ENCODE data around the gene PHF19. TPM values are rescaled to one million over a fixed set of nuclear protein-coding genes. Genes with fewer than 3 reads are reported as not detected.

PHF19 gene
- total and polyA plus RNA-seq, 11 donors = 9.6 to 28.0 (median 12.5) TPM

DNA sequence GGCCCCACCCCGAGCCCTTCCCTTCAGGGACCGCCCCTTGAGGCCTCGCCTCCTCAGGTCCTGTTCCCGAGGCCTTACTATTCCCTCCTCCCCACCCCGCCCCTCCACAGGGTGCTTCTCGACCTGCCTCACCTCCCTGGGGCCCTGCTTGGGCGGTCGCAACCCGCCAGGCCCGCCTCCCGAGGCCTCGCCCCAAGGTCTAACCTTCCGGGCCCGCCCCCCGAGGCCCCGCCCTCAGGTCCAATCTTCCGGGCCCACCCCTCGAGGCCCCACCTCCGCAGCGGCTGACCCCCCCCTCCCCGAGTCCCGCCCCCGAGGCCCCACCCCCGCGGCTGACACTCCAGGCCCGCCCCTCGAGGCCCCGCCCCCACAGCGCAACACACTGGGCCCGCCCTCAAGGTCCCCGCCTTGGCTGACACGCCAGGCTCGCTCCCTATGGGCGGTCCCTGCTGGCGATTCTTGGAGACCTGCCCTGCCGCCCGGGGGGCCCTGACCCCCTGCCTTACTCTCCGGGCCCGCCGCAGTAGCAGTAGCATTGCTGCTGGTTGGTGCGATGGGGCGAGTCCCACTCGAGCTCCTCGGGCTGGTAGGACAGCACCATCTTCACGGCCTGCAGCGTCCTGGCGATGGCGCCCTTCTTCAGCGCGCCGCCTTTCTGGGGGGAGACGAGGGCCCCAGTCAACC, 8.2 kb downstream of the PHF19 start:
- peak overlapping the region; percentile 26 to 87 (median 58) for H3K4me3 ChIP-seq
- WGBS, 4 donors = 14 to 34% (median 25%) methylated on average over 5 to 52 of the region's 52 CpGs

DNA sequence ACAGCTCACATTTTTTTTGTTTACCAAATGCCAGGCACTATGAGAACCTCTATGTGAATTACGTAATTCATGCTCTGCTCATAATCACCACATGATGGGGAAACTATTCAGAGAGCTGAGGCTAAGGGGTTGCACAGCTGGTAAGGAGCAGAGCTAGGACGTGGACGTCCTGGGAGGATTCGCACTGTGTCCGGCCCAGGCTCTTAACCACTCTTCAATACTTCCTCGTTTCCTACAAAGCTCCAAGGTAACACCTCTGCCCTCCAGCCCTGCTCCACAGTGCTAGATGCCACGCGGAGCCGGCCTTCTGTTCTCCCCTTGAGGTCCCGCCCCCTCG, 8.7 kb downstream of the PHF19 start:
- Histone ChIP-seq H3K27ac (peak overlapping the region; percentile 69 to 93 (median 84)), H3K4me3 (peak overlapping the region; percentile 17 to 87 (median 58)), H3K27me3 (no peaks in the 10 kb centered on the region), H3K9me3 (no peaks in the 10 kb centered on the region), H3K36me3 (peaks cover 0 to 55% (median 16%) of the 10 kb centered on the region in 9 donors), H3K4me1 (peaks cover 0 to 20% (median 2%) of the 10 kb centered on the region in 12 donors)
- TF ChIP-seq, protein P1, sequence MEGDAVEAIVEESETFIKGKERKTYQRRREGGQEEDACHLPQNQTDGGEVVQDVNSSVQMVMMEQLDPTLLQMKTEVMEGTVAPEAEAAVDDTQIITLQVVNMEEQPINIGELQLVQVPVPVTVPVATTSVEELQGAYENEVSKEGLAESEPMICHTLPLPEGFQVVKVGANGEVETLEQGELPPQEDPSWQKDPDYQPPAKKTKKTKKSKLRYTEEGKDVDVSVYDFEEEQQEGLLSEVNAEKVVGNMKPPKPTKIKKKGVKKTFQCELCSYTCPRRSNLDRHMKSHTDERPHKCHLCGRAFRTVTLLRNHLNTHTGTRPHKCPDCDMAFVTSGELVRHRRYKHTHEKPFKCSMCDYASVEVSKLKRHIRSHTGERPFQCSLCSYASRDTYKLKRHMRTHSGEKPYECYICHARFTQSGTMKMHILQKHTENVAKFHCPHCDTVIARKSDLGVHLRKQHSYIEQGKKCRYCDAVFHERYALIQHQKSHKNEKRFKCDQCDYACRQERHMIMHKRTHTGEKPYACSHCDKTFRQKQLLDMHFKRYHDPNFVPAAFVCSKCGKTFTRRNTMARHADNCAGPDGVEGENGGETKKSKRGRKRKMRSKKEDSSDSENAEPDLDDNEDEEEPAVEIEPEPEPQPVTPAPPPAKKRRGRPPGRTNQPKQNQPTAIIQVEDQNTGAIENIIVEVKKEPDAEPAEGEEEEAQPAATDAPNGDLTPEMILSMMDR (IDR thresholded peaks at IDR 0.05) = no peak
- TF ChIP-seq POLR2A (IDR thresholded peaks at IDR 0.05) = no peak
- intact Hi-C loops (cut with DNase I) = loop anchor here in 4 of 10 donors (1.0 to 2.0 kb wide), 4 partner anchors 25 to 68 kb away; partner anchors contain the start of gene PSMD5 (in 1 of the 4)
- DNase-seq = no peak
- WGBS, 4 donors = 26 to 45% (median 28%) methylated on average over 10 to 11 of the region's 11 CpGs
- ATAC-seq = no peak

More for the DNA sequence above, 8.2 kb downstream of the PHF19 start:
- TF ChIP-seq, protein P1 (IDR thresholded peaks at IDR 0.05) = peak in 9 of 12 donors; percentile 28 to 76 (median 44)
- TF ChIP-seq POLR2A (IDR thresholded peaks at IDR 0.05) = no peak
- H3K27ac ChIP-seq = peak overlapping the region; percentile 69 to 93 (median 84)
- DNase-seq = peak; percentile 95 to 97 (median 96)
- peaks cover 0 to 54% (median 17%) of the 10 kb centered on the region in 9 donors for H3K36me3 ChIP-seq
- intact Hi-C loops (cut with DNase I) = loop anchor here in 4 of 10 donors (1.0 to 2.0 kb wide), 6 partner anchors 26 to 76 kb away; partner anchors contain the start of genes FBXW2 (in 1 of the 4) and PSMD5 (in 1 of the 4)
- peaks cover 0 to 20% (median 2%) of the 10 kb centered on the region in 12 donors for H3K4me1 ChIP-seq
- no peaks in the 10 kb centered on the region for H3K9me3 ChIP-seq
- H3K27me3 ChIP-seq = no peaks in the 10 kb centered on the region
- peak; percentile 88 to 97 (median 95) for ATAC-seq

DNA sequence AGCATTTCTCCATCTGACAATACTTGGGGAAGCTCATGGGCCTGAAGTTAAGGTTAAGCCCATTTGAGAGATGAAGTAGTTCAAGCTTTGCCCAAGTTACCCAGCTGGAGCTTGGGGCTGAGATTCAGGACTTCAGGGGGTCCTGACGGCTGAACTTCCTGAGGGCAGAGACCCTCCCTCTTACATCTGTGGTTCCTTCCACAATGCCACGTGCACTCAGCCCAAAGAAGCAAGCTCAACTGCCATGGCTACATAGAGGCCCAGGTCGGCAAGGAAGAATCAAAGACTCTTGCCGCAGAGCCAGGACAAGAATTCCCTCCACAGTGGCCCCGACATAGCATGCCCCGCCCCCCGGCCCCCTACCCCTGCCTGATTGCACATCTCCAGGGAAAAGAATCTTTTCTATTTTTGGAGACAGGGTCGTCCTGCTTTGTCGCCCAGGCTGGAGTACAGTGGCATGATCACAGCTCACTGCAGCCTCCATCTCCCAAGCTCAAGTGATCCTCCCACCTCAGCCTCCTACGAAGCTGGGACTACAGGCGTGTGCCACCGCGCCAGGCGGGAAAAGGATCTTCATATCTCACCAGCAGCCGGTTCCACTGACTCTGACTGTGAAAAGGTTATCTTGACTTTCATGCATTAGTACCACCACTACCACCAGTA, 9.2 kb downstream of the PHF19 start:
- DNase-seq (no peak), ATAC-seq (no peak)
- TF ChIP-seq, protein P1 (IDR thresholded peaks at IDR 0.05) = no peak
- no peak for TF ChIP-seq POLR2A (IDR thresholded peaks at IDR 0.05)
- intact Hi-C loops (cut with DNase I) = loop anchor here in 4 of 10 donors (1.0 to 2.0 kb wide), 4 partner anchors 25 to 69 kb away; partner anchors contain the start of gene PSMD5 (in 1 of the 4)
- no peaks in the 10 kb centered on the region for H3K27me3 ChIP-seq
- H3K4me1 ChIP-seq = peaks cover 0 to 20% (median 2%) of the 10 kb centered on the region in 12 donors
- WGBS, 4 donors = 83 to 88% (median 86%) methylated on average over 12 to 15 of the region's 15 CpGs
- H3K9me3 ChIP-seq = no peaks in the 10 kb centered on the region
- H3K4me3 ChIP-seq = peak overlapping the region in 9 of 12 donors; percentile 53 to 87 (median 59)
- peak overlapping the region in 11 of 12 donors; percentile 69 to 93 (median 84) for H3K27ac ChIP-seq
- H3K36me3 ChIP-seq = peaks cover 0 to 55% (median 15%) of the 10 kb centered on the region in 9 donors

DNA sequence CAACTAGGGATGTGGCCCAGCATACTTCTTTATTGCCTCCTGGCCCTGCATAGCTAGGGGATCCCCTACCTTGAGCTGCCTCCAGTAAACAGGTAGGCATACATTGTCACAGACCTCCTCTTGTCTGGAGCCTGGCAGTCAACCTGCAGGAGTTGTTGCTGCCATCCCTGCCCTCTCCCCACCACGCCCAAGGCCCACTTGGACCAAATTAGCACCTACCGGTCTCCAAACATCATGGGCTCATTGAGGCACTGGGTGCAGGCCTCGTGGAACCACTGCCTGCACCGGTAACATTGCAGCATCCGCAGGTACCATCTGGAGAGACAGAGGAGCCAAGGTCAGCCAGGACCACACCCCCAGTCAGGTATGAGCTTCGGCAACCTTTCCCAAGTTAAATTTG, 10.3 kb downstream of the PHF19 start:
- 89 to 97% (median 95%) methylated on average over 6 of the region's 6 CpGs for WGBS, 4 donors
- no peaks in the 10 kb centered on the region for H3K9me3 ChIP-seq
- intact Hi-C loops (cut with DNase I) = no loop called here
- no peak overlapping the region for H3K27ac ChIP-seq
- DNase-seq (no peak), ATAC-seq (no peak)
- peaks cover 0 to 60% (median 26%) of the 10 kb centered on the region in 9 donors for H3K36me3 ChIP-seq
- H3K4me1 ChIP-seq = peaks cover 0 to 20% (median 2%) of the 10 kb centered on the region in 12 donors
- no peak for TF ChIP-seq POLR2A (IDR thresholded peaks at IDR 0.05)
- TF ChIP-seq, protein P1 (IDR thresholded peaks at IDR 0.05) = no peak
- H3K4me3 ChIP-seq = no peak overlapping the region
- H3K27me3 ChIP-seq = no peaks in the 10 kb centered on the region
